Stimulated activated CD4-positive, alpha-beta T cell treated with anti-CD3 and anti-CD28 coated beads, Interleukin-12 subunit alpha, Interleukin-12 subunit beta, amount 100 ng/mL, for 48 hours (primary cell): ENCODE results near the gene DEFB127.
"Not testable (repeated sequence)": the region's sequence is repeated elsewhere in the genome, so short reads cannot be mapped to it uniquely, and the experiment has no call there.

Experiments
- DNase-seq, 3 donors: peaks; one replicate each; pipeline ENCODE4 v3.0.0-alpha.2; 2020; ENCODE audit warnings: low read depth in 2 of 3, low spot score in 1 of 3

DEFB127 gene, protein sequence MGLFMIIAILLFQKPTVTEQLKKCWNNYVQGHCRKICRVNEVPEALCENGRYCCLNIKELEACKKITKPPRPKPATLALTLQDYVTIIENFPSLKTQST

DNA sequence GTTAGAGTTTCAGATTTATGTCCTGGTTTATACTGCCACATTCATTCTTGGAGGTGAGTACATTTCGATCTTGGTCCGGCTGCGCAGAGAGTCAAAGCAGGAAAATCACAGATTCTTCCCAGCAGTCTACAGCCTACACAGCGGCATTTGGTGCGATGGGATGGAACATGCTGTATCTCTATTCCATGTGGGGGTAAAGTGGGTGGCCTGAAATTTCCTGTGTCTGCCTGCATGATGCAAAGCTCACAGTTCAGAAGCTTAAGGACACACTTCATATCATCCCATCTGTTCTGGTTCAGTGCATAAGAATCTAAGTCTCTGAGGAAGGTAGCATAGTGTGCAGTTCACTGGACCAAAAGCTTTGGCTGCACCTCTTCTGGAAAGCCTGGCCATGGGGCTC, at the start of gene DEFB127:
Gene DEFB127, plus strand, starts transcription at position 301 of the 400 bp plus-strand sequence. Its CDS starts 91 bp downstream, at position 392.
- no peak for DNase-seq

DNA sequence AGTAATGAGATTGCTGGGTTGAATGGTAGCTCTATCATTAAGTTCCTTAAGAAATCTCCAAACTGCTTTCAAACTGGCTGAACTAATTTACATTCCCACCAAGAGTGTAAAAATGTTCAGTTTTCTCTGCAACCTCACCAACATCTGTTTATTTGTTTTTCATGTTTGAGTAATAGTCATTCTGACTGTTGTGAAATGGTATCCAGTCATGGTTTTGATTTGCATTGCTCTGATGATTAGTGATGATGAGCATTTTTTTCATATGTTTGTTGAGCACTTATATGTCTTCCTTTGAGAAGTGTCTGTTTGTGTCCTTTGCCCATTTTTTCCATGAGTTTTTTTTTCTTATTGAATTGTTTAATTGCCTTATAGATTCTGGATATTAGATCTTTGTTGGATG, 44.9 kb upstream of the DEFB127 start:
- no peak for DNase-seq

GRCh38 chr20:117518-117917, 39.7 kb upstream of the DEFB127 start:
- DNase-seq, result no peak

DNA sequence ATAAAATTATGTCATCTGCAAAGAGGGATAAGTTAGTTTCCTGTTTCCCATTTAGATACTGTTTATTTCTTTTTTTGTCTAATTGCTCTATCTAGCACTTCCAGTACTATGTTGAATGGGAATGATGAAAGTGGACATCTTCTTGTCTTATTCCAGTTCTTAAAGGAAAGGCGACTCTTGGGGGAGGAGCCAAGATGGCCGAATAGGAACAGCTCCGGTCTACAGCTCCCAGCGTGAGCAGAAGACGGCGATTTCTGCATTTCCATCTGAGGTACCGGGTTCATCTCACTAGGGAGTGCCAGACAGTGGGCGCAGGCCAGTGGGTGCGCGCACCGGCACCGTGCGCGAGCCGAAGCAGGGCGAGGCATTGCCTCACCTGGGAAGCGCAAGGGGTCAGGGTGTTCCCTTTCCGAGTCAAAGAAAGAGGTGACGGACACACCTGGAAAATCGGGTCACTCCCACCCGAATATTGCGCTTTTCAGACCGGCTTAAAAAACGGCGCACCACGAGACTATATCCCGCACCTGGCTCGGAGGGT, 27.4 kb upstream of the DEFB127 start:
- DNase-seq, result not testable (repeated sequence)

DNA sequence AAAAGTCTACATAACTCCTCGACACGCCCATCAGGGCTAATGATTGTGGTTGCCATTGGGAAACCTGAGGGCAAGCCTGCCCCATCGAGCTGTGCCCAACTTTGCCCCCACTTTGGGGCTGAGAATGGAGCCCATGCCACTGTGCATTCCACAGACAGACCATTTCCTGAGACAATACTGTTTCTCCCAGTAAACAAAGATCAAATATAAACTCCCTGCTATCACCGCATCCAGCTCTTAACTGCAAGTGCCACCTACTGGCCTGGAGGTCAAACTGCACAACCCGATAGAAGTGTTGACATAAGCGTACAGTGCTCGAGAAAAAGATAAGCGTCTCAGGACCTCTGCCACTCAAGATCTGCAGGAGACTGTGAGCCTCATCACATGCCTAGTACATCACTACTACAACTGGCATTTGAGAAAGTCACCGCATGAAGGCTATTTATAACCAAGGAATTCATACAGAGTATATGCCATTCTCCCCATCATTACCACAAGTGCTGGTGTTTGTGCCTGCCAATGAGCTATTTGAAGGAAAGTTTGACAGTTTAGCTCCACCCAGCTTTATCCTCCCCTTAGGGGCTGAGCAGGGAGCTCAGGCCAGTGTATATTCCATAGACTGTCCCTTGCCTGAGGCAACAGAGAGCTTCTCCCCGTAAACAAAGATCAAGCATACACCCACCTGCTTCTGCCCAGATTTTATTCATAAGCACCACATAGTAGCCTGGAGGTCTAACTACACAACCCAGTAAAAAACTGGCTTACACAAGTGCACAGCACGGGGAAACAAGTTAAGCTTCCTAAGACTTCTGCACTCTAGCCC, 19.4 kb upstream of the DEFB127 start:
- DNase-seq, result peak in 1 of 3 donors; percentile 3

DNA sequence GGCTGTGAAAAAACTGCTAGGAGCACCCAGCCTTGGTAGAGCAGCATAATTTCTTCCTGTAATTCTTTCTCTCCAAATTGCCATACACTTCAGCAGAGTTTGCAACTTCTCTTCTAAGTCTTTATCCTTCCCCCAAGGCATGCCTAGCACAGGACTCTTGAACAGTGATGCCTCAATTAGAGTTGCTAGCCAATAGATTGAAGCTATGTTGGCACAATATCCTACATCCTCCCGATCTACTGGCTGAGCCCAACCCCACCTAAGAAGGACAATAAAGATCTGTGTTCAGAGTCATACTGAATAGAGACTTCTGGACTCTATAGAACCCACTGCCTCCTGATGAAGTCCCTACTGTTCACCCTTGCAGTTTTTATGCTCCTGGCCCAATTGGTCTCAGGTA, 15.0 kb upstream of the DEFB127 start, which contains the start of gene DEFB126:
Gene DEFB126, plus strand, starts transcription at position 301 of the 400 bp plus-strand sequence. Its CDS starts 39 bp downstream, at position 340.
- no peak for DNase-seq

DNA sequence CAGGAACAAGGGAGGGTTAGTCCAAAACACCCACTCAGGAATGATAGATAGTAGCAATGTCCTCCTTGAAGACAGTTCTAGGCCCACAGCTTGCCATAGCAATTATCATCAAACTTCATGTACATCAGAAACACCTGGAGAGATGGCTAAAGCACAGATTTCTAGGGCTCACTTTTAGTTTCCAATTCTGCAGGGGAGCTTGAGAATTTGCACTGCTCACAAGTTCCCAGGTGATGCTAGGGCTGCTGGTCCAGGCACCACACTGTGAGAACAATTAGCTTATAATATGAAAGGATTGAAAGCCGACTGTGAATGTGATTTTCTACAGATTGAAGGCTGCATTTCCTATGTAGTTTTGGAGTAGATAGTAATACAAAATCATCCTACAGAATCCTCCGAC, 11.4 kb upstream of the DEFB127 start:
- no peak for DNase-seq

DNA sequence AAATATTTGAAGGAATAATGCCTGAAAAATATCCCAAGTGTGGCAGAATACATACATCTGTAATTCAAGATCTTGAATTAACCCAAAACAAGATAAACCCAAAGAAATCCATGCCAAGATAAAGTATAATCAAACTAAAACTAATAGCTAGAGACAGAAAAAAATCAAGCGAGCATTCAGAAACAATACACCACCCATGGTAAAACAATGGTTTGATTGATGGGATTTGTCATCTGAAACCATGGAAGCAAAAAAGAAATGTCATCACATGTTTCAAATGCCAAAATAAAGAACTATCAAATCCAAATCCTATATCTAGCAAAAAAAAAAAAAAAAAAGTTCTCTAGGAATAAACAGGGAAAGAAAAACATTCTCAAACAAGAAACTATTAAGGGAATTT, 5.1 kb upstream of the DEFB127 start:
- no peak for DNase-seq

DNA sequence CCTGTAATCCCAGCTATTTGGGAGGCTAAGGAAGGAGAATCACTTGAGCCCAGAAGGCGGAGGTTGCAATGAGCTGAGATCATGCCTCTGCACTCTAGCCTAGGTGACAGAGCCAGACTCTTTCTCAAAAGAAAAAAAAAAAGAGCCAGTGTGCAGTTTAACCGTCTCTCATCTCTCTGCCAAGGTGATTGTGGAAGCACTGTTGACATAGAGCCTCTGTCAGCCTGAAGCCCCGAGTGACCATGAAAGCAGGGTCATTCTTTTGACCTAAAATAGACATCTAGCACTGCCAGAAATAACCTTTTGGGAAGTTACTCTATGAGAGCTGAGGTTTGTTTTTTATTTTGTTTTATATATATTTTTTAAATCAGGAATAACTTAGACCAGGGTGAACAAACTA, 7.4 kb downstream of the DEFB127 start:
- no peak for DNase-seq

GRCh38 chr20:168876-169275, 11.6 kb downstream of the DEFB127 start:
- no peak for DNase-seq

- no peak for DNase-seq
Measured at GRCh38 chr20:184288-184687, 27.0 kb downstream of the DEFB127 start.

GRCh38 chr20:187733-188132, 30.5 kb downstream of the DEFB127 start:
- DNase-seq, result no peak

DNA sequence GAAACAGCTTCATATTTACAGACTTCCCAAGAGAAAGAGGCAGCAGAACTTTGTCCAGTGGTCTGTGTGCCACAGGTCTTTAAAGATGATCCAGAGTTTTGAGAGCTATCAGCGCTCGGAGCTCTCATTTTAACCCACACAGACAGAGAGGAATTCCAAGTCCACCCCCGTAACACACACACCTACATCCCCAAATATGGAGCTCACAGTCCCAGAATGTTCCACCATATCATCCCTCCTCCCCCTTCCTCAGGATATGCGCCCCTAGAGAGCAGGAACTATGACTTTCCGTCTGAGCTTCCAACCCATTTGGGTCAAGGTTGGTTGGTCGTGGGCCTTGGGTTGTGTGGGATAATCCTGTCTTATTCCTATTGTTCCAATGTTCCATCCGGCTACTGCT, 32.4 kb downstream of the DEFB127 start, which contains the start of gene DEFB128:
Gene DEFB128, minus strand, starts transcription at position 101 of the 400 bp plus-strand sequence. Its CDS starts 88 bp downstream, at position 13.
- no peak for DNase-seq

- DNase-seq, result no peak
Measured at GRCh38 chr20:198225-198624, 41.0 kb downstream of the DEFB127 start.

- DNase-seq, result no peak
Measured at GRCh38 chr20:199996-200395, 42.7 kb downstream of the DEFB127 start.

- not testable (repeated sequence) for DNase-seq
Measured at GRCh38 chr20:203630-204029, 46.4 kb downstream of the DEFB127 start.
